HG03565 (cell line): ENCODE results near the gene LAG3.

Source experiments
- ATAC-seq: cut with Tn5 transposase; IDR thresholded peaks from one replicate; pipeline ENCODE4 v1.9.1; 2021; ENCODE audit warnings: mild to moderate bottlenecking, moderate library complexity; ENCODE audit not compliant: unreplicated experiment

LAG3 gene

GRCh38 chr12:6752921-6753771 is 19.2 kb upstream of the LAG3 start, which contains the start of gene MLF2:
Gene MLF2, minus strand, starts transcription at chr12:6753141. Its CDS starts 807 bp downstream, at chr12:6752334.
- ATAC-seq, result peak; percentile 87

- ATAC-seq, result no peak
These were observed 18.5 kb upstream of the LAG3 start for GRCh38 chr12:6753772-6754356.

GRCh38 chr12:6754411-6754810 is 17.9 kb upstream of the LAG3 start:
- ATAC-seq, result no peak

GRCh38 chr12:6757028-6757690 is 15.2 kb upstream of the LAG3 start:
- no peak for ATAC-seq

GRCh38 chr12:6758506-6759095 is 13.7 kb upstream of the LAG3 start:
- no peak for ATAC-seq

GRCh38 chr12:6759741-6760140 is 12.6 kb upstream of the LAG3 start:
- ATAC-seq, result no peak

- no peak for ATAC-seq
These were observed 8.9 kb upstream of the LAG3 start for GRCh38 chr12:6763380-6763779.

- ATAC-seq, result peak; percentile 86
These were observed 8.1 kb upstream of the LAG3 start for GRCh38 chr12:6764011-6764828.

- no peak for ATAC-seq
These were observed 7.2 kb upstream of the LAG3 start for GRCh38 chr12:6765048-6765633.

- no peak for ATAC-seq
These were observed 6.4 kb upstream of the LAG3 start, which contains the start of gene PTMS for GRCh38 chr12:6765634-6766581. Gene PTMS, plus strand, starts transcription at chr12:6766363. Its CDS starts 343 bp downstream, at chr12:6766706.

- ATAC-seq, result peak; percentile 30
These were observed 5.5 kb upstream of the LAG3 start for GRCh38 chr12:6766651-6767349.

- no peak for ATAC-seq
These were observed 4.7 kb upstream of the LAG3 start for GRCh38 chr12:6767353-6768319.

- no peak for ATAC-seq
These were observed 3.8 kb upstream of the LAG3 start for GRCh38 chr12:6768437-6768914.

GRCh38 chr12:6768990-6769389 is 3.3 kb upstream of the LAG3 start:
- no peak for ATAC-seq

GRCh38 chr12:6769666-6770065 is 2.7 kb upstream of the LAG3 start:
- ATAC-seq, result no peak

GRCh38 chr12:6770094-6770493 is 2.2 kb upstream of the LAG3 start:
- ATAC-seq, result no peak

GRCh38 chr12:6770600-6770999 is 1.7 kb upstream of the LAG3 start:
- no peak for ATAC-seq
